ENCODE results near the gene CACNB2.

CACNB2 gene

GRCh38 chr10:18514537-18514936, 374.3 kb downstream of the CACNB2 start:
- no peak for DNase-seq (ENCODE audit: low read depth)

GRCh38 chr10:18516851-18517250, 376.6 kb downstream of the CACNB2 start:
- DNase-seq (ENCODE audit: low read depth), result no peak

GRCh38 chr10:18523025-18523424, 382.8 kb downstream of the CACNB2 start:
- no peak for DNase-seq (ENCODE audit: low read depth)

- no peak for DNase-seq (ENCODE audit: low read depth)
Observed at GRCh38 chr10:18523858-18524257, 383.6 kb downstream of the CACNB2 start.

- no peak for DNase-seq (ENCODE audit: low read depth)
Observed at GRCh38 chr10:18527687-18528086, 387.5 kb downstream of the CACNB2 start.

GRCh38 chr10:18528292-18528691, 388.1 kb downstream of the CACNB2 start:
- no peak for DNase-seq (ENCODE audit: low read depth)

- no peak for DNase-seq (ENCODE audit: low read depth)
Observed at GRCh38 chr10:18532881-18533535, 392.8 kb downstream of the CACNB2 start.

- DNase-seq (ENCODE audit: low read depth), result no peak
Observed at GRCh38 chr10:18533896-18534295, 393.7 kb downstream of the CACNB2 start.

GRCh38 chr10:18539335-18539734, 399.1 kb downstream of the CACNB2 start:
- no peak for DNase-seq (ENCODE audit: low read depth)

- DNase-seq (ENCODE audit: low read depth), result no peak
Observed at GRCh38 chr10:18540195-18540594, 400.0 kb downstream of the CACNB2 start.

- no peak for DNase-seq (ENCODE audit: low read depth)
Observed at GRCh38 chr10:18542832-18543231, 402.6 kb downstream of the CACNB2 start.

- DNase-seq (ENCODE audit: low read depth), result no peak
Observed at GRCh38 chr10:18545621-18546305, 405.5 kb downstream of the CACNB2 start.

GRCh38 chr10:18549105-18549504, 408.9 kb downstream of the CACNB2 start:
- no peak for DNase-seq (ENCODE audit: low read depth)

GRCh38 chr10:18551473-18551872, 411.2 kb downstream of the CACNB2 start:
- no peak for DNase-seq (ENCODE audit: low read depth)

GRCh38 chr10:18554479-18554878, 414.3 kb downstream of the CACNB2 start:
- no peak for DNase-seq (ENCODE audit: low read depth)

GRCh38 chr10:18556522-18557147, 416.4 kb downstream of the CACNB2 start:
- DNase-seq (ENCODE audit: low read depth), result no peak

- DNase-seq (ENCODE audit: low read depth), result no peak
Observed at GRCh38 chr10:18557960-18558359, 417.7 kb downstream of the CACNB2 start.

- no peak for DNase-seq (ENCODE audit: low read depth)
Observed at GRCh38 chr10:18561861-18562551, 421.8 kb downstream of the CACNB2 start.

- no peak for DNase-seq (ENCODE audit: low read depth)
Observed at GRCh38 chr10:18563003-18563726, 422.9 kb downstream of the CACNB2 start.

- DNase-seq (ENCODE audit: low read depth), result no peak
Observed at GRCh38 chr10:18565006-18565405, 424.8 kb downstream of the CACNB2 start.

- DNase-seq (ENCODE audit: low read depth), result no peak
Observed at GRCh38 chr10:18566177-18566576, 426.0 kb downstream of the CACNB2 start.

- no peak for DNase-seq (ENCODE audit: low read depth)
Observed at GRCh38 chr10:18567343-18567856, 427.2 kb downstream of the CACNB2 start.
